ENCODE results near the gene CNPY3.
"Not testable (repeated sequence)": the region's sequence is repeated elsewhere in the genome, so short reads cannot be mapped to it uniquely, and the experiment has no call there.

The CNPY3 gene

GRCh38 chr6:42937548-42938427 lies 8.5 kb downstream of the CNPY3 start:
- no peak overlapping the region for H3K9ac ChIP-seq (ENCODE audit: low read length in 2 of 2)
- no peak overlapping the region for H3K27ac ChIP-seq (ENCODE audit: low read length)
- H3K27me3 ChIP-seq (ENCODE audit: control insufficient read depth in 1 of 2, insufficient read depth in 2 of 2, low read length in 2 of 2) = no peaks in the 10 kb centered on the region
- H3K36me3 ChIP-seq (ENCODE audit: control insufficient read depth in 2 of 2, insufficient read depth in 2 of 2, low read length in 2 of 2) = peaks cover 43 to 50% of the 10 kb centered on the region in 2 donors
- no peak overlapping the region for H3K4me3 ChIP-seq (ENCODE audit: low read length in 2 of 2)
- no peaks in the 10 kb centered on the region for H3K9me3 ChIP-seq (ENCODE audit: control insufficient read depth in 2 of 2, low read length in 2 of 2)
- H3K4me1 ChIP-seq (ENCODE audit: control insufficient read depth, insufficient read depth, low read length) = no peaks in the 10 kb centered on the region

DNA sequence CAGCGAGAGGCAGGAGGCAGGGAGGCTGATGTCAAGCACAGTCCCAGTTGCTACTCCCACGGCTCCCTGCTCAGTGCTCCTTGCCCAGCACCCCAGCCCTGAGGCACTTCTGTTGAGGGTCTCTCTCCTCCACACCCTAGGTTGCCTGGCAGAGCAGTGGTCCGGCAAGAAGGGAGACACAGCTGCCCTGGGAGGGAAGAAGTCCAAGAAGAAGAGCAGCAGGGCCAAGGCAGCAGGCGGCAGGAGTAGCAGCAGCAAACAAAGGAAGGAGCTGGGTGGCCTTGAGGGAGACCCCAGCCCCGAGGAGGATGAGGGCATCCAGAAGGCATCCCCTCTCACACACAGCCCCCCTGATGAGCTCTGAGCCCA lies 9.1 kb downstream of the CNPY3 start:
- no peaks in the 10 kb centered on the region for H3K9me3 ChIP-seq (ENCODE audit: control insufficient read depth in 2 of 2, low read length in 2 of 2)
- no peak overlapping the region for H3K9ac ChIP-seq (ENCODE audit: low read length in 2 of 2)
- no peak overlapping the region for H3K4me3 ChIP-seq (ENCODE audit: low read length in 2 of 2)
- no peaks in the 10 kb centered on the region for H3K27me3 ChIP-seq (ENCODE audit: control insufficient read depth in 1 of 2, insufficient read depth in 2 of 2, low read length in 2 of 2)
- H3K36me3 ChIP-seq (ENCODE audit: control insufficient read depth in 2 of 2, insufficient read depth in 2 of 2, low read length in 2 of 2) = peaks cover 42 to 50% of the 10 kb centered on the region in 2 donors
- no peak overlapping the region for H3K27ac ChIP-seq (ENCODE audit: low read length)
- no peaks in the 10 kb centered on the region for H3K4me1 ChIP-seq (ENCODE audit: control insufficient read depth, insufficient read depth, low read length)

DNA sequence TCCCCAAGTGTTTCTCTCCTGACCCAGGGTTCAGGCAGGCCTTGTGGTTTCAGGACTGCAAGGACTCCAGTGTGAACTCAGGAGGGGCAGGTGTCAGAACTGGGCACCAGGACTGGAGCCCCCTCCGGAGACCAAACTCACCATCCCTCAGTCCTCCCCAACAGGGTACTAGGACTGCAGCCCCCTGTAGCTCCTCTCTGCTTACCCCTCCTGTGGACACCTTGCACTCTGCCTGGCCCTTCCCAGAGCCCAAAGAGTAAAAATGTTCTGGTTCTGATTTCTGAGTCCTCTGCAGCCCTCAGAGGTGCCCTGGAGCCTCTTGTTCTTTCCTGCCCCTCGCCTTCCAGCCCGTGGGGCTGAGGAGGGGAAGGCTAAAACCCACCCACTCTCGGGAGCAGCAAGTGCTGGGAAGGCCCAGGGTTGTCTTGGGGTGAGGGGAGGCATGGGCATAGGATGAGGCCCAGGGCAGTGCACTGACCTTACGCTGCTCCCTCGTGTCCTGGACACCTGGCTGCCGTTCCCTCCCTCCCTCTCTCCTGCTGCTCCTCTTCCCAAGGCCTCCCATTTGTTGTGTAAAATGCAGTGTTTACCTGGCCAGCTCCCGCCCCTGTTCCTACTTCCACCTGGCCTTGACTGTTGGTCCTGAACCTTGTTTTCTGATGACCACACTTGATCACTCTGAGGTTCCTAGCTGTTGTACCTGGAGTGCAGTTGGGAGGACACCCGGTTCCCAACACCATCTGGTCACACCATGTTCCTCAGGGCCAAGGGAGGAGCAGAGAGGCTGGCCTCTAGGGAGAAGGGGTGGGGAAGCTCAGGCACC lies 9.9 kb downstream of the CNPY3 start:
- H3K9me3 ChIP-seq (ENCODE audit: control insufficient read depth in 2 of 2, low read length in 2 of 2) = no peaks in the 10 kb centered on the region
- no peak overlapping the region for H3K4me3 ChIP-seq (ENCODE audit: low read length in 2 of 2)
- peaks cover 46 to 49% of the 10 kb centered on the region in 2 donors for H3K36me3 ChIP-seq (ENCODE audit: control insufficient read depth in 2 of 2, insufficient read depth in 2 of 2, low read length in 2 of 2)
- H3K27ac ChIP-seq (ENCODE audit: low read length) = no peak overlapping the region
- H3K4me1 ChIP-seq (ENCODE audit: control insufficient read depth, insufficient read depth, low read length) = no peaks in the 10 kb centered on the region
- no peaks in the 10 kb centered on the region for H3K27me3 ChIP-seq (ENCODE audit: control insufficient read depth in 1 of 2, insufficient read depth in 2 of 2, low read length in 2 of 2)
- H3K9ac ChIP-seq (ENCODE audit: low read length in 2 of 2) = no peak overlapping the region

DNA sequence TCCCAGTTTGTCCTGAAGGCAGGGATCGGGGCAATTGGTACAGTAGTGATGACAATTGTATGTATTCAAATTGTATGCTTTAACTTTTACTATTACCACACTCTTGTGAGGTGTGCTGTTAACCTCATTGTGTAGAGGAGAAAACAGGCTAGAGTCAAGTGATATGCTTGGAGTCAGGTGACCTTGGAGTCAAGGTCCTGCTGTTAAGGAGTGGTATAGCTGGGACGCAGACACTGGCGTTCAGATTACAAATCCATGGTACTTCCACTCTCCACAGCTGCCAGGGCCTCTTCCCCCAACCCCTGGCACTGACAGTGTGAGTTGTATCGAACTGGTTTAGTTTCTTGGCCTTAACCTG lies 10.5 kb downstream of the CNPY3 start:
- no peaks in the 10 kb centered on the region for H3K27me3 ChIP-seq (ENCODE audit: control insufficient read depth in 1 of 2, insufficient read depth in 2 of 2, low read length in 2 of 2)
- H3K9ac ChIP-seq (ENCODE audit: low read length in 2 of 2) = no peak overlapping the region
- no peaks in the 10 kb centered on the region for H3K9me3 ChIP-seq (ENCODE audit: control insufficient read depth in 2 of 2, low read length in 2 of 2)
- no peak overlapping the region for H3K4me3 ChIP-seq (ENCODE audit: low read length in 2 of 2)
- H3K4me1 ChIP-seq (ENCODE audit: control insufficient read depth, insufficient read depth, low read length) = no peaks in the 10 kb centered on the region
- peaks cover 43 to 46% of the 10 kb centered on the region in 2 donors for H3K36me3 ChIP-seq (ENCODE audit: control insufficient read depth in 2 of 2, insufficient read depth in 2 of 2, low read length in 2 of 2)
- H3K27ac ChIP-seq (ENCODE audit: low read length) = no peak overlapping the region

DNA sequence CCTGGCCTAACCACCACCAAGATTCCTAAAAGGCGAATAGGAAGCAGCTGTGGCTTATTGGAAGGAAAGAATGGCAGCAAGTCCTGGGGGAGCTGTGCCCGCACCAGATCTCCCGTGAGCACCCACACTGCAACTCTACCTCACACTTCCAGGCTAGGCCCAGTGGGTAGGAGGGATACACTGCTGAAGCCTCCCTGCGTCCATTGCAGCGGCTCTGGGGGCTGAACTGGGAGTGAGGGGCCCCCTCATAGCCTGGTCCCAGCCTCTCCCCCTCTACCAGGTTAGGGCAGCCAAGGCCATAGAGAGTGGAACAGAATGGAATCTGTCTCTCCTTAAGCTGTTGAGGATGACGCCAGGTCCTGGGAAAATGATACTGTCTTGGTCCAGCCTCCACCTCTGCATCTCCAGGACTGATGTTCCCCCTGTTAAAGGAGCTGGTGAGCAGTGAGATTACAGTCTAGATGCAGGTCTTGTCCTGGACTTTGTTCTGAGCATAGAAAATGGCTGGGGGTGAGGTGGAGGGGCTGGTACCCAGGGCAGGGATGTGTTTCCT lies 11.3 kb downstream of the CNPY3 start:
- Histone ChIP-seq H3K4me3 (ENCODE audit: low read length in 2 of 2) (no peak overlapping the region), H3K27me3 (ENCODE audit: control insufficient read depth in 1 of 2, insufficient read depth in 2 of 2, low read length in 2 of 2) (no peaks in the 10 kb centered on the region), H3K36me3 (ENCODE audit: control insufficient read depth in 2 of 2, insufficient read depth in 2 of 2, low read length in 2 of 2) (peaks cover 40 to 42% of the 10 kb centered on the region in 2 donors), H3K9me3 (ENCODE audit: control insufficient read depth in 2 of 2, low read length in 2 of 2) (no peaks in the 10 kb centered on the region), H3K27ac (ENCODE audit: low read length) (no peak overlapping the region), H3K4me1 (ENCODE audit: control insufficient read depth, insufficient read depth, low read length) (no peaks in the 10 kb centered on the region), H3K9ac (ENCODE audit: low read length in 2 of 2) (no peak overlapping the region)

DNA sequence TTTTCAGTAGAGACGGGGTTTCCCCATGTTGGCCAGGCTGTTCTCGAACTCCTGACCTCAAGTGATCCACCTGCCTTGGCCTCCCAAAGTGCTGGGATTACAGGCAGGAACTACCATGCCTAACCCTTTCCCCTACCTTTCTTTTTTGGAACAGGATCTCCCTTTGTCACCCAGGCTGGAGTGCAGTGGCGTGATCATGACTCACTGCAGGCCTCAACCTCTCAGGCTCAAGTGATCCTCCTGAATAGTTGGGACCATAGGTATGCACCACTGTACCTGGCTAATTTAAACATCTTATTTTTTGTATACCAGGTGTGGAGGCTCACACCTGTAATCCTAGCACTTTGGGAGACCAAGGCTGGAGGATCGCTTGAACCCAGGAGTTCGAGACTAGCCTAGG lies 12.1 kb downstream of the CNPY3 start:
- H3K36me3 ChIP-seq (ENCODE audit: control insufficient read depth in 2 of 2, insufficient read depth in 2 of 2, low read length in 2 of 2) = peaks cover 34 to 35% of the 10 kb centered on the region in 2 donors
- not testable (repeated sequence) for H3K9ac ChIP-seq (ENCODE audit: low read length in 2 of 2); H3K27ac ChIP-seq (ENCODE audit: low read length); H3K4me1 ChIP-seq (ENCODE audit: control insufficient read depth, insufficient read depth, low read length); H3K4me3 ChIP-seq (ENCODE audit: low read length in 2 of 2); H3K9me3 ChIP-seq (ENCODE audit: control insufficient read depth in 2 of 2, low read length in 2 of 2); H3K27me3 ChIP-seq (ENCODE audit: control insufficient read depth in 1 of 2, insufficient read depth in 2 of 2, low read length in 2 of 2)

DNA sequence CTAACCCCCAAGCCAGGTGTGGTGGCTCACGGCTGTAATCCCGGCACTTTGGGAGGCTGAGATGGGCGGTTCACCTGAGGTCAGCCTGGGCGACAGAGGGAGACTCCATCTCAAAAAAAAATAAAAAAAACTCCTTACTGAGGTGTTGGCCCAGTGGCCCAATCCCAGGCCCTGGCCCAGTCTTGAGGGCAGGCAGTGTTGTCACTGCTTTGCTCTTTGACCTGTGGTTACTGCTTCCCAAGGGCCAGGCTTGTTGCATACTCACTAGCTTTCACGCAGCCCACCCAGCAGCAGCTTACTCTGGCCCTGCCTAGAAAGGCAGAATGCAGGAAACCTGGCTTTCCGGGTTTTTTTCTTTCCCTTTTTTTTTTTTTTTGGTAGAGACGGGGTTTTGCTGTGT lies 13.2 kb downstream of the CNPY3 start:
- H3K9ac ChIP-seq (ENCODE audit: low read length in 2 of 2) = no peak overlapping the region
- H3K27me3 ChIP-seq (ENCODE audit: control insufficient read depth in 1 of 2, insufficient read depth in 2 of 2, low read length in 2 of 2) = no peaks in the 10 kb centered on the region
- H3K4me1 ChIP-seq (ENCODE audit: control insufficient read depth, insufficient read depth, low read length) = no peaks in the 10 kb centered on the region
- H3K4me3 ChIP-seq (ENCODE audit: low read length in 2 of 2) = no peak overlapping the region
- H3K9me3 ChIP-seq (ENCODE audit: control insufficient read depth in 2 of 2, low read length in 2 of 2) = no peaks in the 10 kb centered on the region
- peaks cover 25 to 31% of the 10 kb centered on the region in 2 donors for H3K36me3 ChIP-seq (ENCODE audit: control insufficient read depth in 2 of 2, insufficient read depth in 2 of 2, low read length in 2 of 2)
- H3K27ac ChIP-seq (ENCODE audit: low read length) = no peak overlapping the region

- Histone ChIP-seq H3K36me3 (ENCODE audit: control insufficient read depth in 2 of 2, insufficient read depth in 2 of 2, low read length in 2 of 2) (peaks cover 0 to 4% of the 10 kb centered on the region in 2 donors), H3K27ac (ENCODE audit: low read length) (no peak overlapping the region), H3K4me1 (ENCODE audit: control insufficient read depth, insufficient read depth, low read length) (no peaks in the 10 kb centered on the region), H3K27me3 (ENCODE audit: control insufficient read depth in 1 of 2, insufficient read depth in 2 of 2, low read length in 2 of 2) (no peaks in the 10 kb centered on the region), H3K4me3 (ENCODE audit: low read length in 2 of 2) (no peak overlapping the region), H3K9me3 (ENCODE audit: control insufficient read depth in 2 of 2, low read length in 2 of 2) (no peaks in the 10 kb centered on the region), H3K9ac (ENCODE audit: low read length in 2 of 2) (no peak overlapping the region)
These were observed 18.7 kb downstream of the CNPY3 start for GRCh38 chr6:42947950-42948349.

- Histone ChIP-seq H3K36me3 (ENCODE audit: control insufficient read depth in 2 of 2, insufficient read depth in 2 of 2, low read length in 2 of 2) (no peaks in the 10 kb centered on the region), H3K9me3 (ENCODE audit: control insufficient read depth in 2 of 2, low read length in 2 of 2) (no peaks in the 10 kb centered on the region), H3K4me3 (ENCODE audit: low read length in 2 of 2) (no peak overlapping the region), H3K27ac (ENCODE audit: low read length) (no peak overlapping the region), H3K9ac (ENCODE audit: low read length in 2 of 2) (no peak overlapping the region), H3K27me3 (ENCODE audit: control insufficient read depth in 1 of 2, insufficient read depth in 2 of 2, low read length in 2 of 2) (no peaks in the 10 kb centered on the region), H3K4me1 (ENCODE audit: control insufficient read depth, insufficient read depth, low read length) (no peaks in the 10 kb centered on the region)
These were observed 23.1 kb downstream of the CNPY3 start for GRCh38 chr6:42952389-42952788.

DNA sequence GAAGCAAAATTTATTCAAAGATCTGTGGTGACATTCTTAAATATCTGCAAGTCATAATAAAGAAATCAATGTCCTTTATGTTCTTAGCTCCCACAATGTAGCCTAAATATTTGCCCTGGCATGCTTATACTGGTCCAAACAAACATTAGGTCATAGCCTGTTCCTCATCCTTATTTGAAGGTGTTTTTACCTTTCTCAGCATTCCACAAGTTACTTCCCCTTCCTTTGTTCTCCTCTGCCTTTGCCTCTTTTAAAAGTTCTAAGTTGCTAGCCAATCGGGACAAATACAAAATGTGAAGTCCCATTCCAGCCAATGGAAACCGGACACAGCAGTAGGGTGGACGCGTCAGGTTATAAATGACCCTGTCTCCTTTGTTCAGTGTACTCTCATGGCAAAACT lies 25.1 kb downstream of the CNPY3 start:
- H3K36me3 ChIP-seq (ENCODE audit: control insufficient read depth in 2 of 2, insufficient read depth in 2 of 2, low read length in 2 of 2); H3K9ac ChIP-seq (ENCODE audit: low read length in 2 of 2); H3K4me1 ChIP-seq (ENCODE audit: control insufficient read depth, insufficient read depth, low read length); H3K4me3 ChIP-seq (ENCODE audit: low read length in 2 of 2); H3K27ac ChIP-seq (ENCODE audit: low read length); H3K27me3 ChIP-seq (ENCODE audit: control insufficient read depth in 1 of 2, insufficient read depth in 2 of 2, low read length in 2 of 2); H3K9me3 ChIP-seq (ENCODE audit: control insufficient read depth in 2 of 2, low read length in 2 of 2): not testable (repeated sequence)

Data from stomach smooth muscle (tissue), 2 donors.